HepG2 (cell line): ENCODE data around the gene DENND10. TPM values are rescaled to one million over a fixed set of nuclear protein-coding genes. Genes with fewer than 3 reads are reported as not detected.

Experiments
- GATA4 ChIP-seq: sonication (generic); IDR thresholded peaks from 2 replicates; pipeline ENCODE4 v1.6.1; 2016; ENCODE audit warnings: antibody characterized with exemption, low read depth, borderline replicate concordance
- IKZF1 ChIP-seq: fragments of 450-650 bp; IDR thresholded peaks from 2 replicates; pipeline ENCODE4 v1.7.1; 2016
- MAFF ChIP-seq: IDR thresholded peaks from 2 replicates; pipeline ENCODE4 v1.6.1; 2011; ENCODE audit warnings: low read depth, low read length, improper control_type of control experiment
- MXD4 ChIP-seq: IDR thresholded peaks from 2 replicates; pipeline ENCODE4 v1.6.1; 2016; ENCODE audit warnings: mild to moderate bottlenecking, missing biosample characterization, missing genetic modification reagents
- RBFOX2 ChIP-seq: fragments of 200-400 bp; formaldehyde crosslinking; IDR thresholded peaks from 2 replicates; pipeline ENCODE4 v1.6.1; 2017; ENCODE audit warnings: low read depth, mild to moderate bottlenecking, low read length
- SMARCE1 ChIP-seq: fragments of 450-650 bp; IDR thresholded peaks from 2 replicates; pipeline ENCODE4 v1.6.1; 2017; ENCODE audit warnings: borderline replicate concordance
- SNAI1 ChIP-seq: sonication (generic); formaldehyde crosslinking; IDR thresholded peaks from 2 replicates; pipeline ENCODE4 v1.5.0; 2020; ENCODE audit warnings: mild to moderate bottlenecking, missing genetic modification reagents, borderline replicate concordance
- TEAD3 ChIP-seq: optimal IDR thresholded peaks from 2 replicates; pipeline ENCODE3; 2016; ENCODE audit warnings: borderline replicate concordance
- ZBTB3 ChIP-seq: sonication (generic); formaldehyde crosslinking; IDR thresholded peaks from 2 replicates; pipeline ENCODE4 v1.4.0; 2020; ENCODE audit warnings: low read depth, mild to moderate bottlenecking, moderate library complexity, missing genetic modification reagents, borderline replicate concordance
- ZNF326 ChIP-seq: sonication (generic); formaldehyde crosslinking; IDR thresholded peaks from 2 replicates; pipeline ENCODE4 v1.4.0; 2020; ENCODE audit warnings: missing genetic modification reagents, borderline replicate concordance
- ZNF589 ChIP-seq: sonication (generic); formaldehyde crosslinking; conservative IDR thresholded peaks from 2 replicates; pipeline ENCODE4 v1.8.0; 2022; ENCODE audit warnings: mild to moderate bottlenecking, moderate library complexity, missing genetic modification reagents
- ZNF629 ChIP-seq: sonication (generic); formaldehyde crosslinking; conservative IDR thresholded peaks from 2 replicates; pipeline ENCODE4 v1.5.0; 2020; ENCODE audit warnings: missing genetic modification reagents
- polyA plus RNA-seq, 8 experiments: library from polyadenylated mRNA; depleted of rRNA in 3 of 8; stranded (reverse) in 7 of 8; unstranded in 1 of 8; fragments of >200 nt; fragmentation: Illumina TruSeq in 4 of 8; extraction: Trizol in 4 of 8; gene quantifications; 2 replicates each; pipeline versions ENCODE4 v1.2.1 to v1.2.3, GENCODE V29; 2011 to 2016; ENCODE audit warnings: low read depth in 4 of 8, missing spikeins in 1 of 8, mixed read lengths in 1 of 8; ENCODE audit not compliant: insufficient read depth in 1 of 8
- total RNA-seq, 5 experiments: library from RNA; depleted of rRNA; stranded (reverse); fragments of >200 nt; fragmentation: Illumina TruSeq; extraction: Trizol; gene quantifications; 2 replicates each; pipeline ENCODE4 v1.2.3, GENCODE V29; 2016; ENCODE audit warnings: low read depth in 1 of 5
- TF ChIP-seq, protein P1 (sequence below): sonication (generic); formaldehyde crosslinking; IDR thresholded peaks from 2 replicates; pipeline ENCODE4 v1.9.0; 2021; ENCODE audit warnings: mild to moderate bottlenecking, missing genetic modification reagents
- TF ChIP-seq, protein P2 (sequence below): sonication (generic); formaldehyde crosslinking; IDR thresholded peaks from 2 replicates; pipeline ENCODE4 v1.8.1; 2022; ENCODE audit warnings: mild to moderate bottlenecking, missing genetic modification reagents
- TF ChIP-seq, protein P3 (sequence below): sonication (generic); formaldehyde crosslinking; IDR thresholded peaks from 2 replicates; pipeline ENCODE4 v1.5.0; 2020; ENCODE audit warnings: mild to moderate bottlenecking, missing genetic modification reagents, borderline replicate concordance
- TF ChIP-seq, protein P4 (sequence below): IDR thresholded peaks from 2 replicates; pipeline ENCODE4 v1.6.1; 2016; ENCODE audit warnings: low read depth, borderline replicate concordance

Gene DENND10
- total and polyA plus RNA-seq, 2 of the 13 experiments (the other 11 are each of a cell fraction or from before 2014, with no cell fraction given), result 43.7 to 78.8 TPM

DNA sequence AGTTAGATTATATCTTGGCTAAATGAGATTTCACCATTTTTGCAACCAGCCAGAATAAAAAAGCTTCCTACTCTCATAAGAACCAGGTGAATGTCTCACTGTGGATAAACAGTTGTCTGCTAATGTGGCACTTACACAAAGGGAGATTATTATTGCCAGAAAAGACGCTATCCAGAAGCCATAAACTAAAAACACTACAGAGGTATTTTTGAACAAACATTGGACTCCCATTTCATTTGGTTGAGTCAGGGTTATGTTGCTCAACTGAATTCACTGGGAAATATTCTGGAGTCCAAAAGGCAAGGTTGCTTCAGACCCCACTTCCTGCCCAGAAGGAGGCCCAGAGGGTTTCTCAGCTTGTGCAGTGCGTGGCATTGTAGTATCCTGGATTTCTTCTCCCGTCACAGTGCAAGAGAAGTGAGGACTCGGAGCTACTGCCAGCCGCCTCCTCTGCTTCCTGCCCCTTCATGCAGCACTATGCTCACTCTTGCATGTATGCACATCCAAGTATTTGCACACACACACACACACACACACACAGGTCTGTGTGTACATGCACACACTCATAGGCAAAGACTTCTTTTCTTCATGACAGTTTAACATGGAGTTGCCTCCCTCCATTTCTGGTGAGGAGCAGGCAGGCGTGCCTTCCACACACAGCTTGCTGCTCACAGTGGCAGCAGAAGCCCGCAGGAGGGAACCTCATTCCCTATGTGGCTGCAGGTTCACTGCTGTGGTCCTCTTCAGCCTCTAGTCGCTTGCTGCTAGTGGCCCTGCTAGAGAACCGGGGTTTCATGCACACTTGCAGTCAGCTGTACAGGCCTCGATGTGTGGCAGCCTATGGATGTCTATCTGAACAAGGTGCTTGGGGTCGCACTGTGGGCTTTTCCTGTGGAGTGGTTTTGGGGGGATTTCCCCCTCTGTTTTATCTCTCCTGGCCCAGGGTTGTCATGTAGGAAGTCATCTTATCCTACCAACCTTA lies 10.1 kb downstream of the DENND10 start (continued):
- peak; percentile 91 for TF ChIP-seq ZBTB3 (CRISPR knock-in tag)
- no peak; the same call in 1 of the 2 replicates for TF ChIP-seq GATA4
- TF ChIP-seq TEAD3 (CRISPR knock-in tag), result peak; percentile 93
- TF ChIP-seq, protein P1, sequence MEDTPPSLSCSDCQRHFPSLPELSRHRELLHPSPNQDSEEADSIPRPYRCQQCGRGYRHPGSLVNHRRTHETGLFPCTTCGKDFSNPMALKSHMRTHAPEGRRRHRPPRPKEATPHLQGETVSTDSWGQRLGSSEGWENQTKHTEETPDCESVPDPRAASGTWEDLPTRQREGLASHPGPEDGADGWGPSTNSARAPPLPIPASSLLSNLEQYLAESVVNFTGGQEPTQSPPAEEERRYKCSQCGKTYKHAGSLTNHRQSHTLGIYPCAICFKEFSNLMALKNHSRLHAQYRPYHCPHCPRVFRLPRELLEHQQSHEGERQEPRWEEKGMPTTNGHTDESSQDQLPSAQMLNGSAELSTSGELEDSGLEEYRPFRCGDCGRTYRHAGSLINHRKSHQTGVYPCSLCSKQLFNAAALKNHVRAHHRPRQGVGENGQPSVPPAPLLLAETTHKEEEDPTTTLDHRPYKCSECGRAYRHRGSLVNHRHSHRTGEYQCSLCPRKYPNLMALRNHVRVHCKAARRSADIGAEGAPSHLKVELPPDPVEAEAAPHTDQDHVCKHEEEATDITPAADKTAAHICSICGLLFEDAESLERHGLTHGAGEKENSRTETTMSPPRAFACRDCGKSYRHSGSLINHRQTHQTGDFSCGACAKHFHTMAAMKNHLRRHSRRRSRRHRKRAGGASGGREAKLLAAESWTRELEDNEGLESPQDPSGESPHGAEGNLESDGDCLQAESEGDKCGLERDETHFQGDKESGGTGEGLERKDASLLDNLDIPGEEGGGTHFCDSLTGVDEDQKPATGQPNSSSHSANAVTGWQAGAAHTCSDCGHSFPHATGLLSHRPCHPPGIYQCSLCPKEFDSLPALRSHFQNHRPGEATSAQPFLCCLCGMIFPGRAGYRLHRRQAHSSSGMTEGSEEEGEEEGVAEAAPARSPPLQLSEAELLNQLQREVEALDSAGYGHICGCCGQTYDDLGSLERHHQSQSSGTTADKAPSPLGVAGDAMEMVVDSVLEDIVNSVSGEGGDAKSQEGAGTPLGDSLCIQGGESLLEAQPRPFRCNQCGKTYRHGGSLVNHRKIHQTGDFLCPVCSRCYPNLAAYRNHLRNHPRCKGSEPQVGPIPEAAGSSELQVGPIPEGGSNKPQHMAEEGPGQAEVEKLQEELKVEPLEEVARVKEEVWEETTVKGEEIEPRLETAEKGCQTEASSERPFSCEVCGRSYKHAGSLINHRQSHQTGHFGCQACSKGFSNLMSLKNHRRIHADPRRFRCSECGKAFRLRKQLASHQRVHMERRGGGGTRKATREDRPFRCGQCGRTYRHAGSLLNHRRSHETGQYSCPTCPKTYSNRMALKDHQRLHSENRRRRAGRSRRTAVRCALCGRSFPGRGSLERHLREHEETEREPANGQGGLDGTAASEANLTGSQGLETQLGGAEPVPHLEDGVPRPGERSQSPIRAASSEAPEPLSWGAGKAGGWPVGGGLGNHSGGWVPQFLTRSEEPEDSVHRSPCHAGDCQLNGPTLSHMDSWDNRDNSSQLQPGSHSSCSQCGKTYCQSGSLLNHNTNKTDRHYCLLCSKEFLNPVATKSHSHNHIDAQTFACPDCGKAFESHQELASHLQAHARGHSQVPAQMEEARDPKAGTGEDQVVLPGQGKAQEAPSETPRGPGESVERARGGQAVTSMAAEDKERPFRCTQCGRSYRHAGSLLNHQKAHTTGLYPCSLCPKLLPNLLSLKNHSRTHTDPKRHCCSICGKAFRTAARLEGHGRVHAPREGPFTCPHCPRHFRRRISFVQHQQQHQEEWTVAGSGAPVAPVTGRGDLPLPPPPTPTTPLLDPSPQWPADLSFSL (CRISPR knock-in tag), result peak; percentile 89
- TF ChIP-seq ZNF629 (CRISPR knock-in tag), result 0 out of 2 replicates have a peak, but pooled peaks have one; percentile 36
- TF ChIP-seq, protein P2, sequence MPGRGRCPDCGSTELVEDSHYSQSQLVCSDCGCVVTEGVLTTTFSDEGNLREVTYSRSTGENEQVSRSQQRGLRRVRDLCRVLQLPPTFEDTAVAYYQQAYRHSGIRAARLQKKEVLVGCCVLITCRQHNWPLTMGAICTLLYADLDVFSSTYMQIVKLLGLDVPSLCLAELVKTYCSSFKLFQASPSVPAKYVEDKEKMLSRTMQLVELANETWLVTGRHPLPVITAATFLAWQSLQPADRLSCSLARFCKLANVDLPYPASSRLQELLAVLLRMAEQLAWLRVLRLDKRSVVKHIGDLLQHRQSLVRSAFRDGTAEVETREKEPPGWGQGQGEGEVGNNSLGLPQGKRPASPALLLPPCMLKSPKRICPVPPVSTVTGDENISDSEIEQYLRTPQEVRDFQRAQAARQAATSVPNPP (CRISPR knock-in tag), result no peak
- TF ChIP-seq SNAI1 (CRISPR knock-in tag), result no peak
- peak; percentile 53; the same call in 1 of the 2 replicates for TF ChIP-seq MXD4 (CRISPR knock-in tag)
- TF ChIP-seq RBFOX2, result peak; percentile 41; the same call in 1 of the 2 replicates
- TF ChIP-seq IKZF1, result no peak
- TF ChIP-seq SMARCE1, result peak; percentile 48; the same call in 1 of the 2 replicates
- no peak for TF ChIP-seq ZNF589
- peak; percentile 52; the same call in 1 of the 2 replicates for TF ChIP-seq MAFF
- TF ChIP-seq, protein P3, sequence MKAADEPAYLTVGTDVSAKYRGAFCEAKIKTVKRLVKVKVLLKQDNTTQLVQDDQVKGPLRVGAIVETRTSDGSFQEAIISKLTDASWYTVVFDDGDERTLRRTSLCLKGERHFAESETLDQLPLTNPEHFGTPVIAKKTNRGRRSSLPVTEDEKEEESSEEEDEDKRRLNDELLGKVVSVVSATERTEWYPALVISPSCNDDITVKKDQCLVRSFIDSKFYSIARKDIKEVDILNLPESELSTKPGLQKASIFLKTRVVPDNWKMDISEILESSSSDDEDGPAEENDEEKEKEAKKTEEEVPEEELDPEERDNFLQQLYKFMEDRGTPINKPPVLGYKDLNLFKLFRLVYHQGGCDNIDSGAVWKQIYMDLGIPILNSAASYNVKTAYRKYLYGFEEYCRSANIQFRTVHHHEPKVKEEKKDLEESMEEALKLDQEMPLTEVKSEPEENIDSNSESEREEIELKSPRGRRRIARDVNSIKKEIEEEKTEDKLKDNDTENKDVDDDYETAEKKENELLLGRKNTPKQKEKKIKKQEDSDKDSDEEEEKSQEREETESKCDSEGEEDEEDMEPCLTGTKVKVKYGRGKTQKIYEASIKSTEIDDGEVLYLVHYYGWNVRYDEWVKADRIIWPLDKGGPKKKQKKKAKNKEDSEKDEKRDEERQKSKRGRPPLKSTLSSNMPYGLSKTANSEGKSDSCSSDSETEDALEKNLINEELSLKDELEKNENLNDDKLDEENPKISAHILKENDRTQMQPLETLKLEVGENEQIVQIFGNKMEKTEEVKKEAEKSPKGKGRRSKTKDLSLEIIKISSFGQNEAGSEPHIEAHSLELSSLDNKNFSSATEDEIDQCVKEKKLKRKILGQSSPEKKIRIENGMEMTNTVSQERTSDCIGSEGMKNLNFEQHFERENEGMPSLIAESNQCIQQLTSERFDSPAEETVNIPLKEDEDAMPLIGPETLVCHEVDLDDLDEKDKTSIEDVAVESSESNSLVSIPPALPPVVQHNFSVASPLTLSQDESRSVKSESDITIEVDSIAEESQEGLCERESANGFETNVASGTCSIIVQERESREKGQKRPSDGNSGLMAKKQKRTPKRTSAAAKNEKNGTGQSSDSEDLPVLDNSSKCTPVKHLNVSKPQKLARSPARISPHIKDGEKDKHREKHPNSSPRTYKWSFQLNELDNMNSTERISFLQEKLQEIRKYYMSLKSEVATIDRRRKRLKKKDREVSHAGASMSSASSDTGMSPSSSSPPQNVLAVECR (CRISPR knock-in tag), result peak; percentile 73; the same call in 1 of the 2 replicates
- TF ChIP-seq ZNF326, result no peak
- TF ChIP-seq, protein P4, sequence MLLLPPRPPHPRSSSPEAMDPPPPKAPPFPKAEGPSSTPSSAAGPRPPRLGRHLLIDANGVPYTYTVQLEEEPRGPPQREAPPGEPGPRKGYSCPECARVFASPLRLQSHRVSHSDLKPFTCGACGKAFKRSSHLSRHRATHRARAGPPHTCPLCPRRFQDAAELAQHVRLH, result peak; percentile 48; the same call in 1 of the 2 replicates
